GM12891 (cell line): ENCODE results near the gene PRKCE.

ENCODE experiments used
- DNase-seq: peaks from one replicate; pipeline ENCODE4 v3.0.0; 2011; ENCODE audit warnings: low spot score; ENCODE audit not compliant: insufficient read length
- FAIRE-seq: peaks from 2 replicates; lab custom pipeline; 2011; peaks lifted over from hg19 to GRCh38; lab: Jason Lieb, UNC
- PAX5 ChIP-seq: IDR thresholded peaks from 2 replicates; pipeline ENCODE4 v1.6.1; 2011; ENCODE audit warnings: low read length, moderate library complexity, mild to moderate bottlenecking; ENCODE audit not compliant: insufficient read depth, severe bottlenecking
- POLR2A ChIP-seq: IDR thresholded peaks from 2 replicates; pipeline ENCODE4 v1.6.1; 2011; ENCODE audit warnings: low read depth, low read length, control low read depth
- POLR2AphosphoS5 ChIP-seq: IDR thresholded peaks from 2 replicates; pipeline ENCODE4 v1.6.1; 2011; ENCODE audit warnings: low read depth, low read length, control low read depth
- POU2F2 ChIP-seq: IDR thresholded peaks from 2 replicates; pipeline ENCODE4 v1.6.1; 2011; ENCODE audit warnings: low read depth, mild to moderate bottlenecking, control low read depth, low read length, moderate library complexity
- SPI1 ChIP-seq: IDR thresholded peaks from 2 replicates; pipeline ENCODE4 v1.6.1; 2011; ENCODE audit warnings: low read depth, low read length, control low read depth
- TAF1 ChIP-seq: IDR thresholded peaks from 2 replicates; pipeline ENCODE4 v1.6.1; 2011; ENCODE audit warnings: low read depth, low read length, control low read depth

Gene PRKCE

DNA sequence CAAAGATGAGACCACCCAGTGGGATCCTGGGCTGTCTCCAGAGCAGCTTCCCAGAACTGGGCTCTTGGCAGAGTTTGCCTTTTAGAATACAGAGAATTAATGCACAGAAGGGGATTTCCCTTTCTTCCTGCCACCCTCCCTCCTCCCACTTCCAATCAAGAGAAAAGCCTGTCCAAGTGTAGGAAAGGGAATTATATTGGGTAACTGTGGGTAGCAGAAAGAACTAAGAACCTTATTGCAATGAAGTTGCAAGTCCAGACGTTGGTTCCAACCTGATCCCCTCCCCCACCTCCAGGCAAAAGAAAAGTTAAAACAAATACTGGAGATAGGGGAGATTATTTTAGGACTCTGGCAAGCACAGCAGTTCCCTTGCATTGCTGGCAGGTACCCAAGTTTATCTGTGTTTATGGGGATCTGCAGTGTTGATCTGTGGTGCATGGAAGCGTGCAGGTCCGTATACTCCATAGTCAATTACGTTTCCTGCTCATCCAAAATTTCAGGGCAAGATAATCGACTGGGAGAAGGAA is 114.3 kb downstream of the PRKCE start:
- TF ChIP-seq SPI1 (no peak), POLR2A (no peak), POU2F2 (no peak), POLR2AphosphoS5 (no peak), PAX5 (no peak), TAF1 (no peak)
- DNase-seq (no peak), FAIRE-seq (no peak)

DNA sequence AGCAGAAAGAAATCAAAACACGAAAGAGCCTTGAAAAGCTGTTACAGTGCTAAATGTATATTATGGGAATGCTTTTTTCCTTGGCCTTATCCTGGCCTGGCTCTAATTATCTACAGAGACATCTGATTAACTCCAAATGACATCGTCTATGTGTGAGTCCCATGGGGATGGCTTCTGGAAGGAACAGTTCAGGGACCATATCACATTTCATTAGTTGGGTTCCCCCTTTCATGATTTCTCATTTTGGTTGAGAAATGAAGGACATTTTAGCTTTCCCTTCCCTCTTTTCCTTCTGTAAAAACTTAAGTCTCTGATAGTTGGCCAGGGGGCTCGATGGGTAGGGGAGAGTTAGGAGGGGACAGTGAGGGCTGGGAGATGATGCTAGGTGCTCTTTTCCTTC is 116.7 kb downstream of the PRKCE start:
- FAIRE-seq: no peak

DNA sequence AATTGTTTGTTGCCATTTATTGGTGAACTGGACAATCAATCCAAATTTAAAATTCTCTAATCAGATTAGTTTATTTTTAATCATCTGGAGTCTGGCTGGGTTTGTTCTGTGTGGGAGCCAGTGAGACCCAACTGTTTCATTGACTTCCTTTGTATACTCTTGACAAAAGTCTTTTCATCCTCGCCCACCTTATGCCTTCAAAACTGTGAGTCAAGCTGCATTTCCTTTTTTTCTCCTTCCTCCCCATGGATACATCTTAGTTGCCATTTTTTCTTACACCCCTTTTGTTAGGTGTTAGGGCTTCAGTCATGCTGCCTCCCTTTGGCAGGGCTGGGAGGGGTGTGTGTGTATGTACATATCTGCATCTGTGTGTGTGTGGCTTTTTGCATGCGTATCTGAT is 117.6 kb downstream of the PRKCE start:
- no peak for DNase-seq
- peak; percentile 74 for FAIRE-seq
- TF ChIP-seq TAF1 (no peak), SPI1 (no peak), POU2F2 (no peak), PAX5 (no peak), POLR2AphosphoS5 (no peak), POLR2A (no peak)

More for the DNA sequence above, 116.7 kb downstream of the PRKCE start:
- TF ChIP-seq POU2F2: no peak
- TF ChIP-seq SPI1: no peak
- TF ChIP-seq POLR2AphosphoS5: no peak
- TF ChIP-seq PAX5: no peak
- TF ChIP-seq POLR2A: no peak
- no peak for TF ChIP-seq TAF1
- no peak for DNase-seq

DNA sequence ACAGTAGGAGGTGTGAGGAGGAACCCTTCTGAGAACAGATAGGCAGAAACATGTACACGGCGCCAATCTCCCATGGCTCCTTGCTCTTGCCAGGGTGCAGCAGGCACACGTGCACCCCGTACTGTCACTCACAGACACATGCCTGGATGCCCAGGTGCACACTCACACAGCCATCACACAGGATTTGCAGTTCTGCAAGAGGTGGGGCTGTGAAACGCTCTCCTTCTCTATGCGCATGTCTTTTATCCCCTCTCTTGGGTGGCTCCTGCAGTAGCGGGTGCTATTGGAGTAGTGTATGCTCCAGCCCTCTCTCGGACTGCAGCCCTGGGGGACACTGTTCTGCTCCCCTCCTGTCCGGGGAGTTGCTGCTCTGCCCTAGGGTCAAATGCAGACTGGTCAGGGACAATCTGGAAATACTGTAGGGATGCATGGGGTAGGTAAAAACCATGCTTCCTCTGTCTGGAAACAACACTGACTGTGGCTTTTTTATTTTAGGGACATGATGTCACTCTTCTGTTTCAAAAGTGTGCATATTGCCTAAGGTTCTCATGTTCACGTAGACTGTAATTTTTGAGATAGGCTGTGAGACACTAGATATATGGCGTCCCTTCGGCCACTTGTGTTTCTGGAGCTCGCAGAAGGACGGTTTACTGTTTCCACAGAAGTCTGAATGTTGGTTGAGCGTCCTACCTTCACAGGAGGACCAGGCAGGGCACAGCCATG is 118.5 kb downstream of the PRKCE start:
- no peak for TF ChIP-seq PAX5
- no peak for TF ChIP-seq TAF1
- TF ChIP-seq POLR2AphosphoS5: no peak
- TF ChIP-seq POU2F2: no peak
- no peak for TF ChIP-seq SPI1
- TF ChIP-seq POLR2A: no peak
- peak; percentile 23 for FAIRE-seq
- no peak for DNase-seq

DNA sequence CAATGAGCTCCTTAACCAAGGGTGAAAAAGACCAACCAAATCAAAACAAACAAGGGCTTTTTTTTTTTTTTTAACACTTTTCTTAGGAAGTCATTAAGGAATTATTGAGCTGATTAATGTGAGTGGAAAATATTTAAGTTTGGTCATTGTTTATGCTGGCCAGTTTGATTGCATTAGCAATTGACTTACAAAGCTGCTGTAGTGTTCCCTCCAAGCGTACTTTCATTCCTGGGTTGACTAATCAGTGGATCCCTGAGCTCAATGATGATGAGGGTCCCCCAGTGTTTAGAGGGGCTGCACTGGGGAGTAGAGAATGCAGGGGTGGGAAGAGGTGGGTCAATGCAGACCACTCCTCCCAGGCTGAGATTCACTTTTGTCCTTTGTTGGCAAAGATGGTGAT is 119.3 kb downstream of the PRKCE start:
- FAIRE-seq (no peak), DNase-seq (no peak)
- no peak for TF ChIP-seq TAF1
- no peak for TF ChIP-seq SPI1
- TF ChIP-seq POLR2A: no peak
- no peak for TF ChIP-seq POU2F2

DNA sequence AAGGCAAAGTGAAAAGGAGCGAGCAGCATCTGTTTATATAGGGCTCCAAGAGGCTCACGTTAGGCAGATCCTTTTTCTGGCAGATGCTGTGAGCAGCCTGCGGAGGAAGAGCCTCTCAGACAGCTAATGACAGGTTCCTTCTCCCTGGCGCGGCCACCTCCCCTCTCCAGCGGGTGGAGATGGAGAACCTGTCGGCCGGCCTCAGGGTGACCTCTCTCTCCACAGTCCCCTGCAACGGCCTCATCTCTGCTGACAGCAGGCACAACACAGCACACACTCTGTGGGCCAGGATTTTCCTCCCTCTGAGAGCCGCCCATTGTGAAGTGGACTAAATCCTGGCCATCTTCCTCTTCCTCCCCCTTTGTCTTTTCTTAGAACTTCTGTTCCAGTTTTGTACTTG is 119.8 kb downstream of the PRKCE start:
- DNase-seq: no peak
- peak; percentile 38 for FAIRE-seq
- TF ChIP-seq POU2F2 (no peak), TAF1 (no peak), SPI1 (no peak), POLR2AphosphoS5 (no peak), POLR2A (no peak), PAX5 (no peak)

DNA sequence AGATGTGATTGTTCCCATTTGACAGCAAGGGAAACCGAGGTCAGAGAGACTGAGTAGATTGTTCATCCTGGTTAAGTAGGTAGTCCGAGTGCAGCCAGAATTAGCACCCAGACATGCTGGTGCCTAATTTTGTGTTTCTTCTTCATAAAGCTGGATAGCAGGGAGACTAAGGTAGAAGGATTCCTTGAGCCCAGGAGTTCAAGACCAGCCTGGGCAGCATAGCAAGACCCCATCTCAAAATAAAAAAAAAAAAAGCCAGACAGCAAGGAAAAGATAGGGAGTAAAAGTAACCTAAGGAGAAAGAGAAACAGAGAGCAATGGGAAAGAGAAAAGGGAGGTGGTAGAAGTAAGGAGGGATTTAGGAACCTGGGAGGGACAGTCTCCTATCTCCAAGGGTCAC is 120.6 kb downstream of the PRKCE start:
- TF ChIP-seq PAX5 (no peak), SPI1 (no peak), POU2F2 (no peak), TAF1 (no peak), POLR2A (no peak), POLR2AphosphoS5 (no peak)
- DNase-seq (no peak), FAIRE-seq (no peak)

DNA sequence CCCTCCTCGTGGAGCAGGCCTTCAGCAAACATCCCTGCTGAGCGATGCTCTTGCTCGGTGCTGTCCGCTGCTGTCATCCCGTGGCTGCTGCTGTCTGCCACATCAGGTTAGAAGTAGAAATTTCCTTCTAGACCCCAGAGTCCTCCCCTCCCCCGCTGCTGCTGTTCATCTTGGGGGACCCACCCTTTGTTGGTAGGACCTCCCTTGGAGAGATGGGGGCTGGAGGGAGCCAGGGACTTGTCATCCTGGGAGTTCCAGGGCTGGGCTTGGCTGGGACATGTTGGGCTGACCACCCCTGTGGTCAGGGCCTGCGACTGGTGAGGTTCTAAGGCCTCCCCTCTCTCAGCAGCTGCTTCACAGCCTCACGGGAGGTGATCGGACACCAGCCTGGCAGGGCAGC is 122.4 kb downstream of the PRKCE start:
- FAIRE-seq (no peak), DNase-seq (no peak)
- TF ChIP-seq POU2F2: no peak

DNA sequence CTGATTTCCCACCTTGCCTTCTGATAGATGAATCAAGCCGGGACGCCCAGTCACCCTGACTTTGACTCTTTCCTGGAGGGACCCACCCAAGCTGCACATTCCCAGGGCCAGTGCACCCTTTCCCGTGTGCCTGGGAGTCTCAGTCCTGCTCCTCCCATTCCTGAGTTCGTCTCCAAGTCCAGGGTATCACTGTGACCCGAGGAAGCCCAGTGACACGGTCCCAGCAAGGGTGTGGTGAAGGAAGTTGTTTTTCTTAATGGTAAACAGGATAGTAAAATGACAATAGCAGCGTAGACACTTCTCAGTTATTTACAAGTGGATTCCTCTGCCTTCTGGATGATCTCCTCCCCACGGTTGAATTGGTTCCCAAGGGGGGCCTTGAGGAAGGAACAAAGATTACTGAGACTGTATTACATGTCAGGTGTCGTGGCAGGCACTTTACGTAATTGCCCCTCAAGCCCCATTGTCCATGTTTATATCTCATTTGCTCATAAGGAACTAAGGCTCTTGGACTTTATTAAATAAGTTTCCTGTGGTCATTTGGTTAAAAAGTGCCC is 123.3 kb downstream of the PRKCE start:
- no peak for FAIRE-seq
- no peak for DNase-seq
- TF ChIP-seq POU2F2 (no peak), PAX5 (no peak), SPI1 (no peak), TAF1 (no peak), POLR2A (no peak), POLR2AphosphoS5 (no peak)

DNA sequence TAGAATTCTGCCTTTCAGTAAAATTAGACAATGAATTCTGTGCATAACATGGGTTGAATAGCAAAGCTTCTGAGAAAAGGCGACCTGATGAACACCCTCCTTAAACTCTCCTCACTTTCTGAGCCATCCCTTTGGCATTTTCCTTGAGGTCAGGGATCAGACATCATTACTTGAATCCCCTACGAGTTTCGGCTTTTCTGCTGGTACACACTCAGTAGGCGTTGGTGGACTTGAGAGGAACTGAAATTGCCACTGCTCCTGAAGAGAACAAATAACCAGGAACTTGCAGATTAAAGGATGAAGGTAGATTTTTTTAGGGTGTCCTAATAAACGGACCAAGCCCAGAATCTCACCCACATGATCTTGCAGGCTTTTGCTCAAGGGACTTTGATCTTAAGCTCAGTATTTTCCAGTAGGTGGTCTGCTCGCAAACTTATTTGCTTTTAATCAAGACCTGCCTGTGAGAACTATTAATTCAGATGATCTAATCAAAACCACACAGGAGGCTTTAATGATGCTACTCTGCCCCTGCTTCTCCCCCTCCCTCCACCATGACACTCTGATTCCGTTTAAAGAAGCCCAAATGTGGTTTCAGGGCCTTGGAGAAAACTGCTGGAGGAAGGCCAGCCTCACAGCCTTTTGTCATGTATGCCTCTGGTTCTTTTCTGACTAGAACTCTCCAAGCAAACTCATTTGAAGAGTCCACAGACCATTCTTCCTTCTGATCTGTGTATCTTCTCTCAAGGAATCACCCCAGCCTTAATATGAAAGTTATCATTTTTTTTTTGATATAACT is 124.9 kb downstream of the PRKCE start:
- TF ChIP-seq POLR2A (no peak), SPI1 (peak; percentile 88), TAF1 (no peak)
- FAIRE-seq (peak; percentile 45), DNase-seq (no peak)
